Small intestine (tissue), 7 donors: ENCODE results near the gene NKIRAS2. TPM values are rescaled to one million over a fixed set of nuclear protein-coding genes. Genes with fewer than 3 reads are reported as not detected.
"Not testable (repeated sequence)": the region's sequence is repeated elsewhere in the genome, so short reads cannot be mapped to it uniquely, and the experiment has no call there.

Experiments
- DNase-seq, 2 donors: peaks; one replicate each; pipeline versions ENCODE4 v3.0.0 to v3.0.0-alpha.2; 2013
- FAIRE-seq: peaks from 2 replicates; lab custom pipeline; 2012; peaks lifted over from hg19 to GRCh38; lab: Jason Lieb, UNC
- H3K27ac ChIP-seq, 3 donors: one replicate each; pipeline ENCODE4 v1.5.1; 2013; ENCODE audit warnings: low read length in 2 of 3, mild to moderate bottlenecking in 2 of 3, control low read depth in 1 of 3, inconsistent platforms in 1 of 3, low read depth in 1 of 3, moderate library complexity in 1 of 3
- H3K27me3 ChIP-seq, 3 donors: one replicate each; pipeline ENCODE4 v1.6.1; 2013; ENCODE audit warnings: low read length in 3 of 3, inconsistent platforms in 1 of 3; ENCODE audit not compliant: control insufficient read depth in 3 of 3, insufficient read depth in 3 of 3
- H3K36me3 ChIP-seq, 3 donors: one replicate each; pipeline ENCODE4 v1.6.1; 2013; ENCODE audit warnings: low read length in 3 of 3, inconsistent platforms in 1 of 3, low read depth in 1 of 3, mild to moderate bottlenecking in 1 of 3, moderate library complexity in 1 of 3; ENCODE audit not compliant: control insufficient read depth in 3 of 3, insufficient read depth in 2 of 3
- H3K4me1 ChIP-seq, 3 donors: one replicate each; pipeline ENCODE4 v1.6.1; 2013; ENCODE audit warnings: low read length in 2 of 3, inconsistent platforms in 1 of 3, low read depth in 1 of 3, mild to moderate bottlenecking in 1 of 3, moderate library complexity in 1 of 3; ENCODE audit not compliant: control insufficient read depth in 3 of 3, insufficient read depth in 2 of 3
- H3K4me3 ChIP-seq, 3 donors: one replicate each; pipeline ENCODE4 v1.5.1; 2013; ENCODE audit warnings: low read length in 3 of 3, control low read depth in 1 of 3, inconsistent platforms in 1 of 3, low read depth in 1 of 3, mild to moderate bottlenecking in 1 of 3, moderate library complexity in 1 of 3
- H3K9me3 ChIP-seq, 2 donors: one replicate each; pipeline ENCODE4 v1.6.1; 2013; ENCODE audit warnings: low read depth in 1 of 2, low read length in 1 of 2; ENCODE audit not compliant: control insufficient read depth in 2 of 2, insufficient read depth in 1 of 2
- WGBS, 3 donors: extraction: QIAGEN DNeasy Blood & Tissue Kit; methylation state at CpG; one replicate each; pipeline ENCODE4 v1.1.7; 2013; 5-methylcytosine and 5-hydroxymethylcytosine counted together
- polyA plus RNA-seq, 4 donors: library from polyadenylated mRNA; stranded (reverse) in 3 of 4; unstranded in 1 of 4; fragments of 200-250 nt in 3 of 4; fragments of 120-200 nt in 1 of 4; gene quantifications; one replicate each; pipeline versions ENCODE4 v1.2.1 to v1.2.3, GENCODE V29; 2013
- donor health status: healthy with polysubstance abuse.
- donor health status: control.
- donor health status: control.
- donor health status: Bipolar disorder and iron deficiency.
- donor health status: healthy.

NKIRAS2 gene
- polyA plus RNA-seq, 4 donors: 21.1 to 38.8 (median 26.1) TPM

DNA sequence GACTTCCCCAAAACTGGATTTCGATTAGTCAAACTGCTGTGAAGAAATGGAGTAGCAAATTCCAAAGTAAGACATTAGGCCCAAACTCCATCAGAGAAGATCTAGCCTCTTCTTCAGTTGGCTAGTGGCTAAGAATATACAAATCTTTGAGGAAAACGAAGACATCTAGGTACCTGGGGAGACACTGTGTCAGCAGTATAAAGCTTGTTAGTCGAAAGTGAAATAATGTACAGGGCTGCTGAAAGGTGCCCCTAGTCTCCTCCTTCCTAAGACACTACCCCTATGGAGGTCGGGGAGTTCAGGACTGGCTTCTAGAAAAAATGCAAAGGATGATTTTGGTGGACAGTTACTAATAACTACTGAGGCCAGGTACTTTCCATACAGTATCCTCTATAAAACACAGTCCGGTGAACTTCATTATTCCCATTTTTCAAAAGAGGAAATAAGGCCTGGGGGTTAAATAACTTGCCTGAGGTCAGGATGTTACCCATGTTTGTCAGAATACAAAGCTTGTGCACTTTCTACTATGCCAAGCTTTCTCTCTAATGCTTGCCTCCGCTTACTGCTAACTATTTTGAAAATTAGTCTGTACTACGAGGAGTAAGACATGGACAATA, 17.6 kb upstream of the NKIRAS2 start:
- Histone ChIP-seq H3K4me1 (peaks cover 15 to 28% (median 16%) of the 10 kb centered on the region in 3 donors), H3K27ac (no peak overlapping the region), H3K4me3 (no peak overlapping the region), H3K27me3 (no peaks in the 10 kb centered on the region), H3K36me3 (peaks cover 11 to 31% (median 12%) of the 10 kb centered on the region in 3 donors), H3K9me3 (no peaks in the 10 kb centered on the region)
- 86 to 88% (median 88%) methylated on average over 7 of the region's 7 CpGs for WGBS, 3 donors
- FAIRE-seq (no peak), DNase-seq (no peak)

DNA sequence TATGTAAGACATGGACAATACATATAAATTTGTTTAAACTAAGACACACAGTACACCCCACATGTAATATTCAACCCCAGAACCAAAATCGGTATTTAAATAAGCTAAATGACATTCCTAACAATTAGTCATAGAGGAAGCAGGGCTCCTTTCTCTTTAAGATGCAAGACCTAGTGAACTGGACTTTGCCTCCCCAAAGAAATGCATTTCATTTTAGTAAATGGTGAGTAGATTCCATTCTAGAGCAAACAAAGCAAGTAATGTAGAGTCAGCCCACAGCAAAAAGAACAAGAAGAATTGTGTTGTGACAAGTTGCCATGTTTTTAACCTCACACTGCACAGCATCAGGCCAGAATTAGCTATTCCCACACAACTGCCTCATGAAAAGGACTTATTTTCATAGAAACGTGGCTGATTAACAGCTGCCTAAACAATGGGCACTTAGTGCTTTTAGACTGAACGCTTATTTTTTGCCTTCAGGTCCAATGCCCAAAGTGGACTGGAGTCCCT, 17.0 kb upstream of the NKIRAS2 start:
- peaks cover 15 to 28% (median 16%) of the 10 kb centered on the region in 3 donors for H3K4me1 ChIP-seq
- no peak for FAIRE-seq
- H3K27ac ChIP-seq: peak overlapping the region in 2 of 3 donors; percentile 51 to 63

DNA sequence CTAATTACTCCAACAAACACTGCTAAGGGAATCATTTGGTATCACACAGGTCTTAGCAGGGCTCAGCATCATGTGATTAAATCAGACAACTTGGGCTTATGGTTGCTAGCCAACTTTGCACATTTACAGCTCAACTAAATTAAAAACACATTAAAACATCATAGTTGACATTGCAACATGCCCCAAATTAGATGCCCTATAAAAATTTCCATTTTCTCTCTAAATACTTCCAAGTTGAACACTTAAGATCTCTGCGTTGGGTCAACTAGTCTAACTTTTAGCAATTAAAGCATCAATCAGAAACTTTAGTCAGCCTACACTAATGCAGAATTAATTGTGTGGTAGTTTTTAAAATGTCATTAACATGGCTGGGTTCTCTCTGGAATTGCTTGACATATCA, 14.7 kb upstream of the NKIRAS2 start:
- no peak for DNase-seq
- 81 to 86% (median 85%) methylated on average over 1 of the region's 1 CpG for WGBS, 3 donors
- FAIRE-seq: no peak
- Histone ChIP-seq H3K27me3 (no peaks in the 10 kb centered on the region), H3K36me3 (peaks cover 3 to 19% (median 6%) of the 10 kb centered on the region in 3 donors), H3K4me3 (no peak overlapping the region), H3K9me3 (no peaks in the 10 kb centered on the region), H3K27ac (no peak overlapping the region), H3K4me1 (peaks cover 15 to 28% (median 16%) of the 10 kb centered on the region in 3 donors)

More for the DNA sequence above, 17.0 kb upstream of the NKIRAS2 start:
- peak; percentile 62 to 80 for DNase-seq
- Histone ChIP-seq H3K4me3 (no peak overlapping the region), H3K9me3 (no peaks in the 10 kb centered on the region), H3K27me3 (no peaks in the 10 kb centered on the region), H3K36me3 (peaks cover 11 to 28% (median 12%) of the 10 kb centered on the region in 3 donors)
- WGBS, 3 donors: 18 to 54% (median 23%) methylated on average over 3 of the region's 3 CpGs

DNA sequence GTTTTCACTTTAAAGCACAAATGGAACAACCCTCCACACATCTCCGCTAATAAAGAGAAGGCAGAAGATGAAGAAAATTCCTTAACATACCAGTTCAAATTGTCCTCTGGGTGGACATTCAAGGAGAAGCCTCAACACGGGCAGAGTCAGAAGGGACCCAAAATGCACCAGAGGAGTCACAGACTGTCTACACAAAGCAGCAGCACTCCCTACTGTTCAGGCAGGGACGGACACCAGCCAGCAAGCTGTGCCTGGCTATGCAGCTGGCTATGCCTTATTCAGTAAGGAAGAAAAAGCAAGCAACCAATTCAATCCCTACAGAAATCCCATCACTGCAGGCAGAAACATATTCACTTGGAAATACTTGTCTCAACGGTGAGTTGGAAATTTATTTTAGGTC, 10.7 kb upstream of the NKIRAS2 start:
- no peak for FAIRE-seq
- WGBS, 3 donors: 72 to 78% (median 74%) methylated on average over 4 of the region's 4 CpGs

DNA sequence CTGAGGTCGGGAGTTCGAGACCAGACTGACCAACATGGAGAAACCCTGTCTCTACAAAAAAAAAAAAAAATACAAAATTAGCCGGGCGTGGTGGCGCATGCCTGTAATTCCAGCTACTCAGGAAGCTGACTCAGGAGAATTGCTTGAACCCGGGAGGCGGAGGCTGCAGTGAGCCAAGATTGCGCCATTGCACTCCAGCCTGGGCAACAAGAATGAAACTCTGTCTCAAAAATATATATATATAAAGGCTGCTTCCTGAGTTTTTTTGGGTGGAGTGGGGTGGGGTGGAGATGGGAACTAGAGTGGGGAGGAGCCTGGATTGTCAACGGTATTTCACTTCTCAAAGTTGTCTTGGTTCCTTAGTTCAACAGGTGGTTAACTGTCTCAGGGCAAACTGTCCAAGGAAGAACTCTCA, 9.6 kb upstream of the NKIRAS2 start:
- H3K4me3 ChIP-seq, H3K27me3 ChIP-seq, DNase-seq, FAIRE-seq, H3K4me1 ChIP-seq, H3K27ac ChIP-seq, H3K9me3 ChIP-seq: not testable (repeated sequence)
- 72 to 79% (median 76%) methylated on average over 9 of the region's 9 CpGs for WGBS, 3 donors
- H3K36me3 ChIP-seq: peaks cover 0 to 29% (median 0%) of the 10 kb centered on the region in 3 donors

More for the DNA sequence above, 10.7 kb upstream of the NKIRAS2 start:
- Histone ChIP-seq H3K9me3 (no peaks in the 10 kb centered on the region), H3K36me3 (peaks cover 0 to 25% (median 0%) of the 10 kb centered on the region in 3 donors), H3K4me1 (peaks cover 3 to 6% (median 4%) of the 10 kb centered on the region in 3 donors), H3K27me3 (no peaks in the 10 kb centered on the region), H3K4me3 (no peak overlapping the region), H3K27ac (no peak overlapping the region)
- no peak for DNase-seq

DNA sequence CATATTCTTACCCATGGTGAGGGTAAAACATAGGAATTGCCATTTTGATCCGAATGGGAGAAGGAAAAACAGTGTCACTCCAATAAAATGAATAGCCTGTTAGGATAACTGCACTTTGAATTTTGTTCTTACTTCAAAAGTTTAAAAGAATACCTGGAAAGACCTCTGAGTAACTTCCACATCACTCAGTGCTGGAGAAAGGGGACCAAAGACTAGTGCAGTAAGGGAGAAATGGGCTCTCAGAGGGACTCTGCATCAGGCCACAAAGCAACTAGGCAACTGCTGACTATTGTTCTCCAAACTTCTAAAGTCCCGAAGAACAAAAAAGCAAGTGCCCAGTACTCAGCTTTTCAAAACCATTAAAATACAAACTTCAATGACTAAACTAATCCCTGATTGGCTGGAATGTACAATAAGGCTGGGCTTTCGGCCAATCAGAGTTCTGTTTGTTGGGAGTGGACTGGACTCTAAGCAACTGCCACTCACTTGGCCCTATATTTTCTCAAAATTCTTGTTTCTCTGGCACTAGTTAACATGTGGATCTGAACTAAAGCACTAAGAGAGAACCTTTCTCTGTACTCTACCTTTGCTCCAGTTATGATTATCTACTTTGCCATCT, 8.9 kb upstream of the NKIRAS2 start:
- Histone ChIP-seq H3K36me3 (peaks cover 0 to 32% (median 0%) of the 10 kb centered on the region in 3 donors), H3K27me3 (no peaks in the 10 kb centered on the region), H3K4me3 (no peak overlapping the region), H3K27ac (no peak overlapping the region), H3K9me3 (no peaks in the 10 kb centered on the region), H3K4me1 (peaks cover 2 to 4% (median 3%) of the 10 kb centered on the region in 3 donors)
- no peak for FAIRE-seq
- 96 to 98% (median 97%) methylated on average over 3 of the region's 3 CpGs for WGBS, 3 donors
- DNase-seq: peak in 1 of 2 donors; percentile 33

DNA sequence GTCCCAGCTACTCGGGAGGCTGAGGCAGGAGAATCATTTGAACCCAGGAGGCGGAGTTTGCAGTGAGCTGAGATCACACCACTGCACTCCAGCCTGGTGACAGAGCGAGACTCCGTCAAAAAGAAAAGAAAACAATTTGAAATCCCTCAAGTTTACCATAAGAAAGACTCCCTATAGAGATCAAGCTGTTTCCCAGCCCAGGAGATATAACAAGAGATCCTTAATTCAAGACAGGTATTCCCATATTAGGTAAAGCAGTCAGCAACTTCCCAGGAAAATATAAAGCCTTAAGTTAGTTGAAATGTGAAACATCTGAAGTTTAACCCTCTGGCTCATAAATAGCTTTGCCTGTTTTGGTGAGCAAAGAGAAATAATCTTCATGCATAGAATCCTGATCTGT, 7.5 kb upstream of the NKIRAS2 start:
- WGBS, 3 donors: 86 to 87% (median 87%) methylated on average over 4 of the region's 4 CpGs
- not testable (repeated sequence) for H3K27ac ChIP-seq, DNase-seq, FAIRE-seq, H3K9me3 ChIP-seq, H3K4me3 ChIP-seq, H3K4me1 ChIP-seq, H3K27me3 ChIP-seq
- peaks cover 0 to 28% (median 0%) of the 10 kb centered on the region in 3 donors for H3K36me3 ChIP-seq

DNA sequence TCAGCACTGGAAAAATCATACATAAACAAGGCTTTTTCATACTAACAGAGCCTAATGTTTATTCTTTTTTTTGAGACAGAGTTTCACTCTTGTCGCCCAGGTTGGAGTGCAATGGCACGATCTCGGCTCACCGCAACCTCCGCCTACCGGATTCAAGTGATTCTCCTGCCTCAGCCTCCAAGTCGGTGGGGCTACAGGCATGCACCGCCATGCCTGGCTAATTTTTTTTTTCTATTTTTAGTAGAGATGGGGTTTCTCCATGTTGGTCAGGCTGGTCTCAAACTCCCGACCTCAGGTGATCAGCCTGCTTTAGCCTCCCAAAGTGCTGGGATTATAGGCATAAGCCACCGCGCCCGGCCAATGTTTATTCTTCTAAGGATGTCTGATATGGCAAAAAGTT, 6.2 kb upstream of the NKIRAS2 start:
- not testable (repeated sequence) for H3K27ac ChIP-seq, H3K9me3 ChIP-seq, FAIRE-seq, DNase-seq, H3K4me3 ChIP-seq, H3K27me3 ChIP-seq
- 91 to 98% (median 94%) methylated on average over 12 of the region's 12 CpGs for WGBS, 3 donors
- H3K4me1 ChIP-seq: peaks cover 3 to 15% (median 4%) of the 10 kb centered on the region in 3 donors
- H3K36me3 ChIP-seq: peaks cover 0 to 24% (median 0%) of the 10 kb centered on the region in 3 donors
